ENCODE measurements around the gene MBOAT1.

The MBOAT1 gene

DNA sequence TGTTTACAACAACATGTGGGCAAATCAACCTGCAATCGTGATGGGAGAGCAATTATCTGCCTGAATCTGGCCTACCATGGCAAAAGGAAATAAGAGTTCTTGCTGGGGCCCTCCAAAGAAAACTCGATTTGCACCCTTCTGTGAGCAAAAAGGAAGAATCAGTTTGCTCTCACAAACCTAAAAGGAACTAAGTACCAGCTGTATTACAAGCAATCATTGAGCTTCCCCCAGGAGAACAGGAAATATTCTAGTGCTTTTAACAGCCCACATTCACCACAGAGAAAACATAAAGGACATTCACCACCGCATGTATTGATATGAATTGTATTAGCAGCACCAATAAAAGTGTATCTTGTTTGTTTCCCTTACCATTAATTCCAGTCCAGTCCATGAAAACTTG, 75.0 kb downstream of the MBOAT1 start:
- no peak for DNase-seq (ENCODE audit: low spot score)

DNA sequence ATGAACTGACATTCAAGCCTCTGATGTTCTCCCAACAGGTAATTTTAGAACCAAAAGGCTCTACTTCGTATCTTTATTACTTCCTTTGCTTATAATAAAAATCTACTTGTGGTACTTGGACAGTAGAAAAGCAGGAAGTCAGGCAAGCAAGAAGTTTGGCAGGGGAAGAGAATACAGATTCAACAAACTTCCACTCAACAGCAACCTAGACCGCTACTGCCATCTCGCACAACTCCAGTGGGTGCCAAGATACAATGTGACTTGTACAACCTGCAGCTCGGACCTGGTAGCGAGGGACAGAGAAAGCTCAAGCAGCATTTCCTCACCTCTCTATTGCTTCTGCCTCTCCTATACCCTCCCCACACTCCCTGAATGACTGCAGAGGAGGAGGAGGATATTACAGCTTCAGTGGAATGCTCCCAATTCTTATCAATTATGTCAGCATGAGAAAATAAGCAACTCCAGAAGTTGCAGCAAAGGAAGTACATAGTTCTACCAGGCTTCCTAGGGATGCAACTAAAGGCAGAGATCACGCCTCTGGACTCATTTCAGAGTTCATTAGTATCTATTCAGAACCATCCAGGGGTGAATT, 76.5 kb downstream of the MBOAT1 start:
- no peak for DNase-seq (ENCODE audit: low spot score)

DNA sequence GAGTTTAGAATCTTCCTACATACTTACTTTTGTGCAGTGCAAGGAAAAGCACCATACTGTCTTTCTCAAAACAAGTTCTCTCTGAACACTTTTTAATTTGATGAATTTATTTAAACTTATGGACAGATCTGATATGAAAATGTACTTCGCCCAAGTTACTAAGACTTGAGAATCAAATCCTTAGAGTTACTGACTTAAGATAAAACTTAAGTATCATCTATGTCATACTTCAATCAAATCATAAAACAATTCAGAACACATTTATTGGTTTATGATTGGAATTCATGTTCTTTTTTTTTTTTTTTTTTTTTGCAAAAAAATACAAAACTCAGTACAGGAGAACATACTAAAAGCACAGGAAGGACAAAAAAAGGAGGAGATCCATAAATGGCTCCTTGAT, 77.7 kb downstream of the MBOAT1 start:
- DNase-seq (ENCODE audit: low spot score): no peak

DNA sequence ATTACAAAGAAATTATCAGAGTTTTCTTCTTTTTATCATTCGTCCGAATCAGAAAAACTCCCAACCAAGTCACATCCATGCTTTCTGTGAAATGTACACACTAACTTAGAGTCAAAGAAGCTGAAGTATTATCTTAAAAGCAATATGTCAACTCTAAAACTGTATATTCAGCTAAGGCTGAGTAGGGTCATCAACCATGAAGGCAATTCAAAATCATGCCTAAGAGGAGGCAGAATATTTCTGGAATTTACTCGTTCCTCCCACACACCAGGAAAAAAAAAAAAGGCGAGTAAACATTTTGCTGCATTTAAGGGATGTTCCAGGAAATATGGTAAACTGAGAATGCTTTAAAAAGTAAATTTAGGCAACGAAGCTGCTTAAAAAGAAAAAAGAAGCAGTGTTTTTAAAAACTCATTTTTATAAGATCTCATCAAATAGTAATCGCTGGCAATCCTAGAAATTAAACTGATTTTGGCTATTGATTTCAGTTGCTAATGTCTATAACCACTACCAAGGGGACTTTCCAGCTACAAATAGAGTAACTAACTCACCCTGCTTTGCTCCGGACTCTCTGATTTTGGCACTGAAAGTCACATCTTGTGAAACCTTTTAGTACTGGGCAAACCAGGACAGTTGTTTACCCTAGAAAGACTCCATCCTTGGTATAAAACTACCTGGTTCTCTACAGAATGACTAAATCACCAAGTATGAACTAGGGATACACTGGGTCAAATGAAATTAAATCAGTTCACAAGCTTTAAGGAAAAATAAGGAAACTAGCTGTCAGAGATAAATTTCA, 82.8 kb downstream of the MBOAT1 start:
- DNase-seq (ENCODE audit: low spot score): no peak

DNA sequence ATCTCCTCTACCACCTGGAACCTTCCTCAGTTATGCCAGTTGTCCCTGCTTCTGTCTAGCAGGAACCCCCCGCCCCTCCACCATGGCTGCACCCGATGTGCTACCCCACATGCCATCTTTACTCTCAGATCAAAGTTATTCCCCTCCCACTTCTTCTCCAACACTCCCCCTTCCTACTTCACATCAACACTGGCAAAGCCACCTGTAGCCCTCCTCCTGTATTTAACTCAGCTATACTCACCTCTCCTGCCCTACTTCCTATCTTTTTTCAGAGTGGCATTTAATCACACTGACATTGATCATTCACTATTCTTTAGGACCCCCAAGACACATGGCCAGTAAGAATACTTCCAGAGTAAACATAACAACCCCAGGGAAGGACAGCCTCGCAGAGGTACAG, 84.3 kb downstream of the MBOAT1 start:
- no peak for DNase-seq (ENCODE audit: low spot score)

DNA sequence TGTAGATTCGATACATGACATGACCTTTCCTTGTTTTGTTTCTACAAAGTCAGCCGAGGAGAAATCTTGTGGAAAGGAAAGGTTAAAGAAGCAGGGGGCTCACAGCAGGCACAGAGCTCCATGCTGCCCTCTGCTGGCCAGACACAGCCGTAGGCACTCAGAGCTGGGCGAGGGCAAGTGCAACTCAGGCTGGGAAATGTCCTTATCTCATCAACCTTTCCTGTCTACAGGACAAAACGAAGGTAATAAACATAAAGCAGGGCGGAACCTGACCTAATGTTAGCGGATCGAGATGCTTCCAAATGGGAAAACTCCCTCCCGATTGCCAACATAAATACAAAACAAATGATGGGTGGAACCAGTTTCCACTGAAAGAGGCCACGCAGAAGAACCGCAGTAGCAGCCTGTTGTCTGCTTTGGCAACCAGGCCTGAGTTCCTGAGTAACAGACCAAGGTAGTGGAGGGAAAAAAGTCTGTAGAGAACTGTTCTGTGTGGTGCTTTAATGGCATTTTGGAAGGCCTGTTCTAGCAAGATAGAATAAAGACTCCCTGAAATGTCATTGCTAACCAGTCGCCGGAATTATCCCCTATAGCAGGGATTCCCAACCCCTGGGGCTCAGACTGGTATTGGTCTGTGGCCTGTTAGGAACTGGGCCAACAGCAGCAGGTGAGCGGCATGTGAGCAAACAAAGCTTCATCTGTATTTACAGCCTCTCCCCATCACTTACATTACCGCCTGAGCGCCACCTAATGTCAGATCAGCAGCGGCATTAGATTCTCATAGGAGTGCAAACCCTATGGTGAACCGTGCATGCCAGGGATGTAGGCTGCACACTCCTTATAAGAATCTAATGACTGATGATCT, 85.2 kb downstream of the MBOAT1 start:
- DNase-seq (ENCODE audit: low spot score): peak; percentile 32

DNA sequence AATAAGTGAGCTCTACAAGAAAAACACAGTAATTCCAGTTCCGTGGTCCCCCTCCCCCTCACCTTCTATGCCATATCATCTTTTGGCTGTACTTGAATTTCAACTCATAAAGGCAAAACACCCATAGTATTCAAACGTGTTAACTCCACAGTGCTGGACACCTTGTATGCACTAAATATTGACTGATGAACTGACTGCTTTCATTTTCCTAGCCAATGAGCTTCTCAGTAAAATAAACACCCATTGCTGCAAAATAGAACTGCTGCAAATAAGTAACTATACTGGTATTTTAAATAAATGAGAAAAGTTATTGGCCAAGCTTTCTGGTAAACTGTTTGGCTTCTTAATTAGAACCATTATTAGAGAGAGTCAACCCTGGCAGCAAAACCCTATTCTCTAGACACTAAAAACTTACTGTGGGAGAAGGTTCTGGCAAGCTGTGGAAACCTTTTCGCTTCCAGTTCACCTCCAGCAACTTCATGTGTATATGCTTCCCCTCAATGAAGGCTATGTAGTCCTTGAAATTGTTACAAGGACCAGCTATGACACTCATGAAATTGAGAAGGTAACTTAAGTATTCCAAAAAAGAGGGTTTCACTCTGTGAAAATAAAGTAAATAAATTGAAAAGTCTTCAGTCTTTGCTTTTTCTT, 86.0 kb downstream of the MBOAT1 start:
- DNase-seq (ENCODE audit: low spot score): no peak

DNA sequence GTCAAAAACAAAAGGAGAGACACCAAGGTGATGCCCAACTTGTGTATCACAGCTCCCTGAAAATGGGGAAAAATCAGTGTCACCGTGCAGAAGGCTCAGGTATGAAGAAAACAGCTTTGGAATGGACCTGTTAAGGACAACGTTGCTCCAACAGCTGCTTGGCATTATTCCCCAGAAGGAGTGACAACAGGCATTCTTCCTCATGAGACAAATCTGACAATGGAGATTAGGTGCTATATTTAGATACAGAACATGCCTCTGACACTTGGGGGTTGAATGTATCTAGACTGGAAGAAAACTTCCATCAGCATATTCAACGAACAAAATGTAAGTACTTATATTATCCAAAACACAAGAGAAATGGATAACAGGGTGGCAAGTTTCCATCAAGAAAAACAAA, 87.7 kb downstream of the MBOAT1 start:
- DNase-seq (ENCODE audit: low spot score): no peak

DNA sequence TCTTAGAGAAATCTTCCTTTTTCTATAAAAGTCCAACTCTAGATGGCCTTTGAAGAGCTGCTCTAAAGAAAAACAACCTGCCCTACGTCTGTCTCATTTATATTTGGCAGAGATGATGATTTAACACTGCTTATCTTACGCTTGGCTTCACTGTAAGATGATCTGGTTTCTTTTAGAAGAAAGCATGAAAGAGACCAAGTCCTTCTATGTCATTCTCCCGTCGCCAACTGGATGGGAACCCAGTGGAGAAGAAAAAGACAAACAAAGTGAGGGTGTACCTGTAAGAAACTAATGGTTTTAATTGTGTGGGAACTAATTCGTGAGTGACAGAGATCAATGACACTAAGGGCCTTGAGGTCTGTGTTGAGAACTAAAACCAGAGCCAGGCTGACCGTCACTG, 92.8 kb downstream of the MBOAT1 start:
- DNase-seq (ENCODE audit: low spot score): no peak

DNA sequence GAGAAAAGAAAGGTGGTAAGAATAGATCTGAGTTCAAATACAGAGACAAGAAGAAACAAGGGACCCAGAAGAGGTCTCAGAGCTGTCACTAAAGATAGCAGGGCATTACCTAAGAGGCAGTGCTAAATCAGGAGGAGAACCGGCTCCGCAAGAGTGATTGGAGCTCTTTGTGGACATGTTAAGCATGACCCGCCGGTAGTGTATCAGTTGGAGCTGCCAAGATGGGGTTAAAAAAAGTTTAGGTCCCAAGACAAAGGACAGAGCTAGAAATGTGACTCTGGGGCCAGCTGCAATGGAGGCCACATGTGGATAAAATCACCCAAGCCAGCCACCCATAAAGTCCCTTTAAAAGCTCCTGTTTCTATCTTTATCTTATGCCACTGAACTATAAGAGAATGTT, 93.4 kb downstream of the MBOAT1 start:
- DNase-seq (ENCODE audit: low spot score): no peak

DNA sequence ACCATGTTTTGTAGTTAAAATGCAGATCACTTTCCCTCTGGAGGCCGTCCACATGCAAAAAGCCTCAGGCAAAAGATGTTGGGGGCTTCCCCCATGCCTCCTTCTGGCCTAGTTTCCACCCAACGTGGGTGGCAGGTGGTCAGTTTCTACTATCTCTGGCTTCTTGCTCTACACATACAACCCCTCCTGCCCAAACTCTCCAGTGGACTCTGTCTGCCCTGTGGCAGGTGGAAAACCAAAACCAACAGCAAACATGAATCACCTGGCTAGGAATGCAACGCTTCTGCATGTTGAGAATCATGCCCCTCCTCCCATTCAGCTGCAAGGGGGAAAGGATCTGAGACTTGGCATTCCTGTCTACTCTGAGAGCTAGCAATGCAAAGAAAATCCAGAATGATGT, 94.8 kb downstream of the MBOAT1 start:
- no peak for DNase-seq (ENCODE audit: low spot score)

DNA sequence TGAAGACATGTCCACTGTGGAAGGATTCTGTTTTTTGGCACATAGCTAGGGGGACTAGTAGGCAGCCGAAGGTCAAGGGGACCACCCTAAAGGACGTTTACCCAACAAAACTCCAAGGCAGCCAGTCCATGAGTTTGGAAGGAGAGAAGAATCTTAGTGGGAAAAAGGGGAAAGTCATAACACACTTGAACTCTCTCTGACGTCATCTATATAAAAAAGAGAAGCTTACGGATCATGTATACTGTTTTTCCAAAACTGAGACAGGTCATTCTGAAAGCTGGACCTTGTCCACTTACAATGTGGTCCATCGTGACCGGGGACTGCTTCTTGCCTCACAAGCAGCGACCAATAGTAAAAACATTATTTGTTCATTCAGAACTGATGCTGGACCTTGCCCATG, 95.5 kb downstream of the MBOAT1 start:
- DNase-seq (ENCODE audit: low spot score): no peak

DNA sequence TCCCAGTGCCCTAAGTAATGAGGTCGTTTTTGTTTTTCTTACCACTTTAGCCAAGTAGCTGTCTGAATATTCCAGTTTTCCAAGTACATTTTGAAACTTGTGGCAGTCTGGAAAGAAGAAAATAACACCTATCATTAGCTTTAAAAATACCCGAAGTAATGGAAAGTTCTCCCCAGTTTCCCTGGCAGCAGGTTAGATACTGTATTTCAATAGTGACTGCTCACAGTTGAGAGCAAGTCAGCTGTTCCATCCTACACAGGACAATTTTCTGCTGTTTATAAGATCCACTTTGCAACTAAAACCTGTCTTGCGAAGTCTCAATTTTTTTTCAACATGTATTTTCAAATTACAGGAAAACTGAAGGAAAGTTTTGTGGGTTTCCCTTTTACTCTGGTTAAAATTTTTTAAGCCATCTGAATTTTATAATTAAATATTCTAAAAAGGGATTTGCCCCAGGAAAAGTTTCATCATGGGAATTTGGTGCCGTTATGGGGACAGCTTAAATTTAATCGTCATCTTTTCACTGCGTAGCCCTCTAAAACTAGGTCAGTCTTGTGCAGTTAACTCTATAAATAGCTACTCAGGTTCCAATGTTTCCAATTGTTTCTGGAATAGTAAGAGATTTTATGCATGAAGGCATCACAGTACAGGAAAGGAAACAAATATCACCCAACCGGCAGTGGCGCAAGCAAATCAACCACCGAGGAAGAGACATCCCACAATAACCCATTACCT, 96.9 kb downstream of the MBOAT1 start:
- no peak for DNase-seq (ENCODE audit: low spot score)

DNA sequence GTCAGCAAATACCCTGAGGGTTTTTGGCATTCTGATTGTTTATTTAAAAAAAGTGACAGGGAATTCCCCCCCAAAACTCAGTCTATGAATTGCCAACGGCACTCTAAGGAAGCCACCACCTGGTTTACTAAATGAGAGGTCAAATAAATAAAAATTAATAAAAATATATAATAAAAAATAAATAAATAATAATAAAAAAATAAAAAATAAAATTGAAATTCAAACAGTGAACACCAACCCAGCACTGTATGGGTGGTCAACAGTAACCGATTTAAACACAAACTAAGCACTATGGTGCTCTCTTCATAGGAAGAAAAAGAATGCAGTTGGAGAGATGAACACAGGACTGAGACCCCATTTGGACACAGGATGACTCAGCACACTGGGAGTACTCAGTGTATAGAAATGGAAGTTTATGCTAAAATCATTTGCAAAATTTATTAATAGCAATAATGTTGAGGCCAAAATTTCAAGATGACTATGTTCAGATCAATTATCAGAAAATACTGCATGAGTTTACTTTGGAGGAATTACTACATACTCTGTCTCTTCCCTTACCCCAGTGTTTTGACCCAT, 98.5 kb downstream of the MBOAT1 start:
- DNase-seq (ENCODE audit: low spot score): no peak

DNA sequence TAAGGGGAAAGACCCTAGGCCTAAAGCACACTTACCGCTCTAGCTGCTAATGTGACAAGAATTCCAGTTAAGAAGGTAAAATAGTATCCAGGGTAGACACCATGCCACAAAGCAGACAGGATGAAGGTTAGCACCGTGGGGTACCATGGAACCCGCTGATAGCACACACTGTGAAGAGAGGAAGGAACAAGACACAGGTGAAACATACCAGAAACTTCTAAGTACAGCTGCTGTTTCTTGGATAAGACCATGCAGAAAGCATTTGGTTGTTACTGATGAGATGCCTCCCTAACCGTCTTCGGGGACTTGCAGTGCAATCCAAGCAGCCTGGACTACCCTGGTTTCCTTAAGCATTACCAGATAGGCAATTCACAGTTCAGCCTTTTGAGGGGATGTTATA, 99.4 kb downstream of the MBOAT1 start:
- no peak for DNase-seq (ENCODE audit: low spot score)

DNA sequence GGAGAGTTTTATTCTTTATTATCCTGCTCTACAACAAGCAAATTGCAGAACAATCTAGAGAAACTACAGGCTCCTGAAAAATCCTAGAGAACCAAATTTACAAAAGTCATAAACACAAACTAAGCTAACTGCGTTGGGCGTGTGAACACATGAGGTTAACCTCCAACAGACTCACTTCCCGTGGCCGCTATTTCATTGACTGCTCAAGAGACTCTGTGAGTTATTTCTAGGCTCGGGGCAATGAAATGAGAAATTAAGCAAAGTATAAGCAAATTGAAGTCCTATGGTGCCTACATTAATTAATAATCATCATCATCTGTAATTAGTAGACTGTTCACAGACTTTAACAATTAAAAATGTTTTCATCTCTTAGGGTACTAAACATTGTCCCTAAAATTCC, 100.0 kb downstream of the MBOAT1 start:
- no peak for DNase-seq (ENCODE audit: low spot score)

DNA sequence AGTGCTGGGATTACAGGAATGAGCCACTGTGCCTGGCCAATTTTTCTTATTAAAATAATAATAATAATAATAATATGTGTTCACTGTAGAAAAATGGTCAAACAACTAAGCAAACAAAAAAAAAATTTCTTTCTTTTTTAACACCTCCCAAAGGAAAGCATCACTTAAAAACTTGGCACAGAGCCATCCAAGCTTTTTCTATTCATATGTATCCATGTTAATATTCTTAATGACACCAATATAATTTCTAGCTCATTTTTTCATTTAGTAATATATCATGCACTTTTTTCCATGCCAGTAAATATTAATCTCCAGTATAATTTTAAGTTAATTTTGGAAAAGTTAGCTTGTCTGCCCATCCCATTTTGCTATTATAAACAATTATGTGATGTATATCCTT, 101.8 kb downstream of the MBOAT1 start:
- no peak for DNase-seq (ENCODE audit: low spot score)

DNA sequence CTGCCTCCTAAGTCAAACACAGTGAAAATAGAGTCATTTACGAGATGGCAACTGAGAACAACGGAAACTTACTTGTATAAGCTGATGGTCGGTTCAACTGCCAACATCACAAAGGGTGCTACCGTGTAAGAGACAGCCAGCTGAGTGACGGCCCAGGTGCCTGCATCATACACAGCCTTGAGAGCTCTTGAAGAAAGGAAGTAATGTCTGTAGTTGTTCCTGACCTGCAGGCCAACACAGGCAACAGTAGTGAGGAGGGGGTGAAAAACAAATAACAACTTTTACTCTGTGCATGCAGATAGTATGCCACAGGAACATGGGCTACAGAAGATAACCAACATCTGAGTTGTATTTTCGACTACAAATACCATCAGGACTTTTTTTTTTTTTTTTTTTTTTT, 102.7 kb downstream of the MBOAT1 start:
- DNase-seq (ENCODE audit: low spot score): no peak

DNA sequence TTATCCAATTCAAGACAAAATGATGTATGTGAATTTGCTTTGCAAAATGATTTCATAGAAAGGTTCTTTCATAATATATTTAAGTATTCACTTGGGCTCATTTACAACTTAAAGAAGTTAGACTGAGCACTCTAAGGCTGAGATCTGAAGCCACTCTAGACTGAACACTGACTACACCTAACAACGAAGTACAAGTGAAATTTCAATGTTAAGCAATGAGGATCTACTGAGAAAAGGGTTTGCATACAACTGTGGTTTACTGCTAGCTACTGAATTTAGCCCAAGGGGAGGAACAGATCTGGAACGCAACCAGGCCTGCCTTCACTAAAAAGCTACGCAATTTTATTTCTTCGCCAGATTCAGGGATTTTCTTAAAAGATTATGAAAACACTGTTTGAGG, 106.4 kb downstream of the MBOAT1 start:
- DNase-seq (ENCODE audit: low spot score): no peak

DNA sequence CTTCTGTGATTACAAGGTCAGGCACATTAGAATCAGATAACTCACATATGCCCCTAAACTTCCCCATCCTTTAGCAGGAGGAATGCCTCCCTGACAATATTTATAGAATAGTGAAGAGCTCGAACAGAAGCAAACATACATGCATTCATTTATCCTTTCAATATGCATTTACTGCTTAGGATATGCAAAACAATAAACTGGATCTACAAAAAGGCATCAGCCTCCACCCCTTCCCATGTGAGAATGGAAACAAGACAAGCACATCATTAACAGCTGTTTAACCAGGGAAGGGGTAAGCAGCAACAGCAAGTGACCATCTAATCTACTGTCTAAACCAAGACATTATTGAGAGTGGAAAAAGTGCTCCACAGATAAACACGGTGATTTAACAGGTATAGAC, 107.6 kb downstream of the MBOAT1 start:
- no peak for DNase-seq (ENCODE audit: low spot score)

DNA sequence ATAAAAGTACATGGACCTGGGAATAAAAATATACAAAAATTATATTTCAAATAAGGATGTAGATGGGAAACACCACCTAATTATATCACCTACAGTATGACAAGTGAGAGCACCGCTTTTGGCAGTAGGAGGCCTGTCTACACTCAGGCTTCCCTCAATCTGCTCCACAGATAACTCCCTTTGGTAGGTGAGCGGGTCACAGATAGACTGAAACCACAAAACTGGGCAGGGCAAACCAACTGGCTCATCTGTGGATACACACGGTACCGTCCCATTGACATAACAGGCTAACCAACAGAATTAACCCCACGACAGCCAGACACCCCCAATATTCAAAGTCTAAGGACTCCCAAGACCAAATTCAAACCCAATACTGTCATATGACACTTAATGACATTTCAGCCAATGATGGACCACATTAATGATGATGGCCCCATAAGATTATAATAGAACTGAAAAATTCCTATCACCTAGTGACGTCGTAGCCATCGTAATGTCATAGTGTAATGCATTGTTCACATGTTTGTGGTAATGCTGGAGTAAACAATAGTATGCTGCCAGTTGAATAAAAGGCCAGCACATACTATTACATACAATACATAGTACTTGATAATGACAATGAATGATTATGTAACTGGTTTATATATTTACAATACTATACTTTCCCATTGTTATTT, 109.7 kb downstream of the MBOAT1 start:
- no peak for DNase-seq (ENCODE audit: low spot score)

Data from putamen (tissue), 1 donor.